Stimulated activated CD4-positive, alpha-beta T cell treated with anti-CD3 and anti-CD28 coated beads, Interleukin-15, amount 100 ng/mL, for 24 hours (primary cell): ENCODE measurements around the gene CLHC1.
"Not testable (repeated sequence)": the region's sequence is repeated elsewhere in the genome, so short reads cannot be mapped to it uniquely, and the experiment has no call there.

Experiments used
- DNase-seq: peaks from one replicate; pipeline ENCODE4 v3.0.0-alpha.2; 2020

The CLHC1 gene

GRCh38 chr2:55152475-55153412 is 79.3 kb downstream of the CLHC1 start:
- no peak for DNase-seq

GRCh38 chr2:55151733-55152433 is 80.2 kb downstream of the CLHC1 start:
- DNase-seq, result no peak

- DNase-seq, result no peak
These were observed 81.3 kb downstream of the CLHC1 start for GRCh38 chr2:55150834-55151233.

- DNase-seq, result no peak
These were observed 83.8 kb downstream of the CLHC1 start for GRCh38 chr2:55148269-55148668.

DNA sequence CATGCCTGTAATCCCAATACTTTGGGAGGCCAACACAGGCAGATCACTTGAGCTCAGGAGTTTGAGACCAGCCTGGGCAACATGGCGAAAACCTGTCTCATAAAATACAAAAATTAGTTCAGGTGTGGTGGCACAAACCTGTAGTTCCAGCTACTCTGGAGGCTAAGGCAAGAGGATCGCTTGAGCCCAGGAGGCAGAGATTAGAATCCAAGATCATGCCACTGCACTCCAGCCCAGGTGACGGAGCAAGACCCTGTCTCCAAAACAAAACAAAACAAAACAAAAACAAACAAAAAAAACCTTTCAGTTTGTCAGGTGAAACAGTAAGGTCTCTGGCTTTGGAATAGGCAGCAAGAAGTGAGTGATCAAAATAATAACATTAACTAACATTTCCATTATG is 84.6 kb downstream of the CLHC1 start:
- no peak for DNase-seq

DNA sequence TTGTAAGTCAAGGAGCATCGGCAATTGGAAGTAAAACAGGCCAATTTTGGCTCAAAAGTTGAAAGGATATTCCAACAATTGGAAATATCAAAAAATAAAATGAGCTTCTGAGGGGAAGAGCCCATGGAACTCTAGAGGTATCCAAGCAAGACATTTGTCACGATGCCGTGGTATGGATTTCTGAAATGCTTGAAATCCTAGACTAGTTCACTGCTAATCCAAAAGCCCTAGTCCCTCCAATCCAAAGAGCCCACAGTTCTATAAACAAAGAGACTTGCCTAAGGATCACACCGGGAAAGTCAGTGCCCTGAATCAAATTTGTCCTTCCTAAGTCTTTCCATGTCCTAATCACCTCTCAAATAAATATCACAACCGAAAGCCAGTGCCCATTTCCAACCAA is 85.1 kb downstream of the CLHC1 start:
- no peak for DNase-seq

GRCh38 chr2:55146263-55146662 is 85.8 kb downstream of the CLHC1 start:
- no peak for DNase-seq

- no peak for DNase-seq
These were observed 86.9 kb downstream of the CLHC1 start for GRCh38 chr2:55144922-55145820.

- DNase-seq, result not testable (repeated sequence)
These were observed 88.4 kb downstream of the CLHC1 start for GRCh38 chr2:55143706-55144105.

- no peak for DNase-seq
These were observed 89.6 kb downstream of the CLHC1 start for GRCh38 chr2:55142518-55142917.

DNA sequence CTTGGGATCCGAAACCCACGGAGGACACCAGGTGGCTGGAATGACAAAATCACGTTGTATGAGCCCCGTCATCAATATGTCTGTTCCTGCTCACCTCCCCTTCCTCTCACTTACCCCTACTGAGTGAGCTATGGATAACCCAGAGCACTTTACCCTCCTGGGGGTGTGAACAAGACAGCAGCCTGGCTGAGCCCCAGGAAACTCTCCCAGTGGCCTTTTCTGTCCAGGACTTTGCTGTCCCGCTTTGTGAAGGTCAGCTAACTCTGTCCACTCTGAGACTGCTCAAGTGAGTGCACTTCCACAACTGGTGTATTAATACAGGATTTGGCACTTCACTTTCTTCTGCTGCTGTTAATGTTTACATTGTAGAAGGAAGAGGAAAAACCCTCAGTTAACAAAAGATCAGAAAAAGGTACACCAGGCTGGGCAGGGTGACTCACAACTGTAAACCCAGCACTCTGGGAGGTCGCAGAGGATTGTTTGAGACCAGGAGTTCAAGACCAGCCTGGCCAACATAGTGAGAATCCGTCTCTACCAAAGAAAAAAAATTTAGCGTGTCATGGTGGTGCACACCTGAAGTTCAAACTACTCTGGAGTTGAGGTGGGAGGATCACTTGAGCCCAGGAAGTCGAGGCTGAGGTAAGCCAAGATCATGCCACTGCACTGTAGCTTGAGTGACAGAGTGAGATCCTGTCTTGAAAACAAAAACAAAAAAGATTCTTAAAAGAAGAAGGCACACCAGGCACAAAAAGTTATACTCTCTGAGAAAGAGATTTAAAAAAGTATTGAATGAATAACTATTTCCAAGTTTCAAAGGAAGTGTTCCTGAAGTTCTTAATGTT is 90.3 kb downstream of the CLHC1 start:
- DNase-seq, result no peak

GRCh38 chr2:55140316-55141219 is 91.5 kb downstream of the CLHC1 start:
- no peak for DNase-seq

GRCh38 chr2:55139305-55139704 is 92.8 kb downstream of the CLHC1 start:
- no peak for DNase-seq

- no peak for DNase-seq
These were observed 93.2 kb downstream of the CLHC1 start for GRCh38 chr2:55138882-55139229.

DNA sequence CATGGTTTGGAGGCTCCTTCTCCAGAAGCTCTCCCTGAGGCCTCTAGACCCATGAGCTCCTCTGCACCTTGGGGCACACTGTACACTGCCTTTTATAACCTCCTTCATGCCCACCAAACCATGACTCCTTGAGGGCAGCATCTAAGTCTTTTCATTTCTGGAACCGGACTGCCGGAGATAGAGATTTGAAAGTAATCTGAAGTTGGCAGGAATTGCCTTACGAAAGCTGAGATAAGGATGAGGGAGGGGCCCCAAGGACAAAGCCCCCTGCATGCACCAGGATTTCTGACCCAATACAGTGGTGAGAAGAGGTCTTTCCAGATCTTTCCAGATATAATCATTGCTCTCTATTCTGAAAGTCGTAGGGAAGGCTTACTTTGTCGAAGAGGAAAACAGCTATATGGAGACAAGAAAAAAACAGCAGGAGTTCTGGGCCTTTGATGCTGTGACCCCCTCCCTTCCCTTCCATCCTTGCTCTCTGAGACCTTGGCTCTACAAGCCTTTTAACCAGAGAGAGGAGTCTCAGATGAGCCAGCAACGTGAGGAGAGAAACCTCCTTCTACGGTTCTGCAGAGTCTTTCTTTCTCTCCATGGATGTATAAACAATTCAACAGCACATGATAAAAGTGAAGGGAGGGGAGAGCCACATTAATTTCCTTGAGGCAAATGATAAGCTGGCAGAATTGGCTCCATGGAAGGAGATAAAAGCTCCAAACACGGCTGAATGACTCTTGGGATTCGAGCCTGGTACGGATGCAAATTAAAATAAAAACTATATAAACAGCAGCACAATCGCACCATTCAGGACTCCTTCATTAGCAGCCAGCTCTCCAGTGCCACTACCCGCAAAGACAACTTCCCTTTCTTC is 93.8 kb downstream of the CLHC1 start:
- no peak for DNase-seq

DNA sequence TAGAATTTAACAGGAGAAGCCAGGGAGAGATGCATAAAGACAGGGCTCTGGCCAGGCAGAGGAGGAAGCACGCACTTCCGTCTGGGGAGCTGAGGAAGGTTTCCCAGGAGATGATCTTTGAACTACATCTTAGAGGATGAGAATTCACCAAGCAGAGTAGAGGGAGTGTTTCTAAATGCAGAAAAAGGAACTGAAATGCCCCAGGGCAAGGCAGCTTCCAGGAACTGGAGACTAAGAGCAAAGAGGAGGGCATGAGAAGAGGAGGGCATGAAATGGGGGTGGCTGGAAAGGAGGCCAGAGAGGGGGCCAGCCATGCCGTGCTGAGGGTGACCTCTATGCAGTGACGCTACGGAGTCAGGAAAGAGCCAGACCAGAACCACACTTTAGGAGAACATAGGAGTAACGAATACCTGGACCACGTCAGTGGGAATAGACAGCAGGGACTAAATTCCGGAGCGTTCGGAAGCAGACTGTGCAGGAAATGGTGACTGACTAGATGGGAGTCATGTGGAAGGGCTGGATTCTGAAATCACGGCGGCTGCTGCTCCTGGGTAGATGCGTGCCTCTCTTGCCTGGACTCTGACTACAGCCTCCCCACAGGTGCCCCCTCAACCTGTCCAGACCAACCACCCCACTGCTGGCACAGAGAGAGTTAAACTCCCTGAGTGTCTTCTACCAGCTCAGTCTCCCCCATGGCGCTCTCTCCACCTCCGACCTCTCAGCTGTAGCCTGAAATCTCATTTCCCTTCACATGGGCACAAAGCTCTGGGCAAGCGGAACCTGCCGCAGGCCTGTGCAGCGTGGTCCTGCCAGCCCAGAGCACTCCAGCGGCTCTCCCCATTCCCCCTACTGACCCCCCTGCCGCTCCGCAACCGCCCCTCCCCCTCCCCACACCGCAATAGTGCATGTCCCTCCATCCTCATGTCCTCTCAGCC is 94.8 kb downstream of the CLHC1 start:
- DNase-seq, result no peak

DNA sequence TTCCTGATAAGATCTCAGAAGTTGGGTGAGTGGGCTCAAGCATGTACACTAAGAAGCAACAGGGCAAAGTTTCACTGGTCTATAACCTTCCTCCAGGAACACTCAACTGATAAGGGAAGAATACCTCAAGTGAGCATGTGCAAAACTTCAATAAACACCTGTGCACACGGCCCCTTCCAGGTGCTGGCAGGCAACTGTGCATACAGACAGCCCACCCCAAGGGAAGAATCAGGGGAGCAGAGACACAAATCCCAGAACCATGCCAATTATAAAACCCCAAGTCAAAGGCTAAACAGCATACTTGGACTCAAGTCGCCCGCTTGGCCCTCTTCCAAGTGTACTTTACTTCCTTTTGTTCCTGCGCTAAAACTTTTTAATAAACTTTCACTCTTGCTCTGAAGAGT is 96.0 kb downstream of the CLHC1 start:
- DNase-seq, result no peak

DNA sequence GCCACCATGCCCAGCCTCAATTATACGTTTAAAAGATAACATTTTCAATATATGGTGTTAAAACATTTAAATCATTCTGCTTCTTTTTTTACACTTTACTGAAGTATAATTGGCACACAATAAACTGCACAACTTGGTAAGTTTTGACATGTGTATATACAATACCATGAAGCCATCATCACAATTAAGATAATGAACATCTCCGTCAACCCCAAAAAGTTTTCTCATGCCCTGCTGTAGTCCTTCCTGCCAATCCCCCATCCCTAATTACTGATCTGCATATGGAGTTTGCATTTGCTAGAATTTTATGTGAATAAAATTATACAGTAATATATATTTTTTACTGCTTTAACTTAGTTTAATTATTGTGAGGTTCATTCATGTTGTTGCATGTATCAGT is 96.6 kb downstream of the CLHC1 start:
- no peak for DNase-seq

DNA sequence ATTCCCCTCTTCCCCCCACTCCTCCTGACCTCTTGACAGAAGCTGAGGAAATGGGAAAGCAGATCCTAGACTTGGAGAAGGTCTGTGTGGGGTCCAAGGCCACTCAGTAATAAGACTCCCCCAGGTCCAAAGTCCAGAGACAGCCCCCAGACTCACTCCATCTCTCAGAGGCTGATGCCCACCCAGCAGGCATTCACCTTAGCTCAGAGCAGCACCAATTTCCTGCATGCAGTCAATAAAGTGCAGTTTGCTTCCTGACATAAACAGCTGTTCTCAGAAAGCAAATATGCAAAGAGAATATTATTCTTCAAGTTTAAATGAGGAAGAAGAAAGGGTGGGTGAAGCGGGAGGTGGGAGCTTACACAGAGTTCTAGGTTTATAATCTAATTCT is 97.8 kb downstream of the CLHC1 start:
- DNase-seq, result no peak
